Suprapubic skin (tissue), 4 donors: ENCODE measurements around the gene PPP1R14C.

ENCODE experiments used
- CTCF ChIP-seq, 2 donors: fragments of 200-600 bp in 1 of 2; fragments of 450-650 bp in 1 of 2; sonication (generic) in 1 of 2; IDR thresholded peaks; one replicate each; pipeline ENCODE4 v1.5.1; 2016 to 2019; ENCODE audit warnings: antibody characterized with exemption in 2 of 2, mild to moderate bottlenecking in 1 of 2, moderate library complexity in 1 of 2
- POLR2A ChIP-seq, 2 donors: fragments of 450-650 bp; IDR thresholded peaks; one replicate each; pipeline ENCODE4 v1.6.1; 2017; ENCODE audit warnings: antibody characterized with exemption in 2 of 2, mild to moderate bottlenecking in 2 of 2, moderate library complexity in 2 of 2
- POLR2AphosphoS5 ChIP-seq, 3 donors: sonication (generic); formaldehyde crosslinking; IDR thresholded peaks; one replicate each; pipeline ENCODE4 v1.6.1; 2017; ENCODE audit warnings: antibody characterized with exemption in 3 of 3

GRCh38 chr6:150157081-150157480, 14.2 kb downstream of the PPP1R14C start:
- no peak for TF ChIP-seq POLR2AphosphoS5 (IDR thresholded peaks at IDR 0.05)
- TF ChIP-seq CTCF (IDR thresholded peaks at IDR 0.05) = no peak
- TF ChIP-seq POLR2A (IDR thresholded peaks at IDR 0.05) = no peak
